Vagina (tissue), 2 donors: Measurements from ENCODE around the gene TMEM242.

Experiments
- POLR2A ChIP-seq, 2 donors: fragments of 450-650 bp; IDR thresholded peaks; one replicate each; pipeline ENCODE4 v1.6.1; 2017; ENCODE audit warnings: antibody characterized with exemption in 2 of 2, mild to moderate bottlenecking in 2 of 2, moderate library complexity in 2 of 2
- POLR2AphosphoS5 ChIP-seq, 2 donors: sonication (generic); formaldehyde crosslinking; IDR thresholded peaks; one replicate each; pipeline ENCODE4 v1.9.0; 2017; ENCODE audit warnings: antibody characterized with exemption in 2 of 2, mild to moderate bottlenecking in 2 of 2, low read depth in 1 of 2; ENCODE audit not compliant: insufficient read depth in 1 of 2
- TF ChIP-seq, protein P1 (sequence below), 3 experiments: fragments of 450-650 bp in 2 of 3; fragments of 200-600 bp in 1 of 3; sonication (generic) in 1 of 3; IDR thresholded peaks; one replicate each; pipeline ENCODE4 v1.5.1; 2017 to 2019; ENCODE audit warnings: antibody characterized with exemption in 3 of 3, mild to moderate bottlenecking in 2 of 3, moderate library complexity in 2 of 3

- TF ChIP-seq, protein P1, sequence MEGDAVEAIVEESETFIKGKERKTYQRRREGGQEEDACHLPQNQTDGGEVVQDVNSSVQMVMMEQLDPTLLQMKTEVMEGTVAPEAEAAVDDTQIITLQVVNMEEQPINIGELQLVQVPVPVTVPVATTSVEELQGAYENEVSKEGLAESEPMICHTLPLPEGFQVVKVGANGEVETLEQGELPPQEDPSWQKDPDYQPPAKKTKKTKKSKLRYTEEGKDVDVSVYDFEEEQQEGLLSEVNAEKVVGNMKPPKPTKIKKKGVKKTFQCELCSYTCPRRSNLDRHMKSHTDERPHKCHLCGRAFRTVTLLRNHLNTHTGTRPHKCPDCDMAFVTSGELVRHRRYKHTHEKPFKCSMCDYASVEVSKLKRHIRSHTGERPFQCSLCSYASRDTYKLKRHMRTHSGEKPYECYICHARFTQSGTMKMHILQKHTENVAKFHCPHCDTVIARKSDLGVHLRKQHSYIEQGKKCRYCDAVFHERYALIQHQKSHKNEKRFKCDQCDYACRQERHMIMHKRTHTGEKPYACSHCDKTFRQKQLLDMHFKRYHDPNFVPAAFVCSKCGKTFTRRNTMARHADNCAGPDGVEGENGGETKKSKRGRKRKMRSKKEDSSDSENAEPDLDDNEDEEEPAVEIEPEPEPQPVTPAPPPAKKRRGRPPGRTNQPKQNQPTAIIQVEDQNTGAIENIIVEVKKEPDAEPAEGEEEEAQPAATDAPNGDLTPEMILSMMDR (IDR thresholded peaks at IDR 0.05), result no peak
- TF ChIP-seq POLR2AphosphoS5 (IDR thresholded peaks at IDR 0.05; ENCODE audit: insufficient read depth in 1 of 2, low read depth in 1 of 2) (no peak), POLR2A (IDR thresholded peaks at IDR 0.05) (no peak)
Observed at GRCh38 chr6:157255079-157255478, 68.2 kb downstream of the TMEM242 start.
